Measurements from ENCODE around the gene NTF3.

The NTF3 gene

GRCh38 chr12:5432011-5432400 is at the start of gene NTF3:
TSS of gene NTF3 (plus strand) at chr12:5432108. CDS start at chr12:5432325, 217 bp downstream.
- no peak for DNase-seq (ENCODE audit: low spot score)

- DNase-seq (ENCODE audit: low spot score) = no peak
Measured at GRCh38 chr12:5384015-5384414, 47.9 kb upstream of the NTF3 start.

GRCh38 chr12:5388581-5389535 is 43.0 kb upstream of the NTF3 start:
- no peak for DNase-seq (ENCODE audit: low spot score)

- DNase-seq (ENCODE audit: low spot score) = no peak
Measured at GRCh38 chr12:5390174-5390799, 41.6 kb upstream of the NTF3 start.

GRCh38 chr12:5391653-5392052 is 40.3 kb upstream of the NTF3 start:
- DNase-seq (ENCODE audit: low spot score) = no peak

- DNase-seq (ENCODE audit: low spot score) = no peak
Measured at GRCh38 chr12:5392961-5393360, 38.9 kb upstream of the NTF3 start.

GRCh38 chr12:5395443-5396271 is 36.3 kb upstream of the NTF3 start:
- DNase-seq (ENCODE audit: low spot score) = no peak

GRCh38 chr12:5396541-5396940 is 35.4 kb upstream of the NTF3 start:
- no peak for DNase-seq (ENCODE audit: low spot score)

- no peak for DNase-seq (ENCODE audit: low spot score)
Measured at GRCh38 chr12:5399266-5399665, 32.6 kb upstream of the NTF3 start.

- DNase-seq (ENCODE audit: low spot score) = no peak
Measured at GRCh38 chr12:5402009-5402935, 29.6 kb upstream of the NTF3 start.

GRCh38 chr12:5403411-5403810 is 28.5 kb upstream of the NTF3 start:
- DNase-seq (ENCODE audit: low spot score) = no peak

GRCh38 chr12:5407034-5407856 is 24.7 kb upstream of the NTF3 start:
- DNase-seq (ENCODE audit: low spot score) = no peak

- DNase-seq (ENCODE audit: low spot score) = no peak
Measured at GRCh38 chr12:5409619-5410018, 22.3 kb upstream of the NTF3 start.

- no peak for DNase-seq (ENCODE audit: low spot score)
Measured at GRCh38 chr12:5416571-5416970, 15.3 kb upstream of the NTF3 start.

- no peak for DNase-seq (ENCODE audit: low spot score)
Measured at GRCh38 chr12:5417500-5417899, 14.4 kb upstream of the NTF3 start.

- DNase-seq (ENCODE audit: low spot score) = no peak
Measured at GRCh38 chr12:5428332-5429221, 3.3 kb upstream of the NTF3 start.

- no peak for DNase-seq (ENCODE audit: low spot score)
Measured at GRCh38 chr12:5429741-5430557, 2.0 kb upstream of the NTF3 start.
